HUES6 (cell line): ENCODE data around the gene KCNMB2.

ENCODE experiments used
- H3K27ac ChIP-seq: 2 replicates; pipeline ENCODE4 v1.7.0; 2013; ENCODE audit warnings: low read depth, mild to moderate bottlenecking, low read length, inconsistent platforms
- H3K27me3 ChIP-seq: 2 replicates; pipeline ENCODE4 v1.6.1; 2013; ENCODE audit warnings: low read length; ENCODE audit not compliant: control insufficient read depth, insufficient read depth
- H3K36me3 ChIP-seq: 2 replicates; pipeline ENCODE4 v1.6.1; 2013; ENCODE audit warnings: low read length; ENCODE audit not compliant: control insufficient read depth, insufficient read depth
- H3K4me1 ChIP-seq: 2 replicates; pipeline ENCODE4 v1.6.1; 2013; ENCODE audit warnings: low read length; ENCODE audit not compliant: control insufficient read depth, insufficient read depth
- H3K4me3 ChIP-seq: 2 replicates; pipeline ENCODE4 v1.5.1; 2013; ENCODE audit warnings: low read depth, low read length
- H3K9ac ChIP-seq: one replicate; pipeline ENCODE4 v1.6.1; 2013; ENCODE audit warnings: mild to moderate bottlenecking, low read length
- H3K9me3 ChIP-seq: 2 replicates; pipeline ENCODE4 v1.6.1; 2013; ENCODE audit warnings: low read depth, low read length; ENCODE audit not compliant: control insufficient read depth, insufficient read depth

Gene KCNMB2

GRCh38 chr3:178822722-178823121, 286.5 kb downstream of the KCNMB2 start:
- Histone ChIP-seq H3K36me3 (no peaks in the 10 kb centered on the region), H3K4me3 (no peak overlapping the region), H3K9ac (no peak overlapping the region), H3K9me3 (no peaks in the 10 kb centered on the region), H3K27ac (no peak overlapping the region), H3K4me1 (peaks cover 7% of the 10 kb centered on the region), H3K27me3 (no peaks in the 10 kb centered on the region)

- Histone ChIP-seq H3K27me3 (no peaks in the 10 kb centered on the region), H3K4me1 (peaks cover 11% of the 10 kb centered on the region), H3K9ac (no peak overlapping the region), H3K9me3 (no peaks in the 10 kb centered on the region), H3K27ac (no peak overlapping the region), H3K36me3 (no peaks in the 10 kb centered on the region), H3K4me3 (no peak overlapping the region)
These were observed 286.9 kb downstream of the KCNMB2 start for GRCh38 chr3:178823150-178823549.

- Histone ChIP-seq H3K9ac (no peak overlapping the region), H3K36me3 (no peaks in the 10 kb centered on the region), H3K27ac (no peak overlapping the region), H3K9me3 (no peaks in the 10 kb centered on the region), H3K4me3 (no peak overlapping the region), H3K4me1 (peaks cover 17% of the 10 kb centered on the region), H3K27me3 (no peaks in the 10 kb centered on the region)
These were observed 287.5 kb downstream of the KCNMB2 start for GRCh38 chr3:178823591-178824246.

GRCh38 chr3:178826435-178827123, 290.3 kb downstream of the KCNMB2 start:
- H3K4me3 ChIP-seq = no peak overlapping the region
- H3K27me3 ChIP-seq = no peaks in the 10 kb centered on the region
- H3K27ac ChIP-seq = no peak overlapping the region
- H3K9ac ChIP-seq = no peak overlapping the region
- H3K4me1 ChIP-seq = peaks cover 18% of the 10 kb centered on the region
- H3K9me3 ChIP-seq = no peaks in the 10 kb centered on the region
- H3K36me3 ChIP-seq = no peaks in the 10 kb centered on the region

GRCh38 chr3:178827285-178827856, 291.1 kb downstream of the KCNMB2 start:
- Histone ChIP-seq H3K27ac (no peak overlapping the region), H3K4me3 (no peak overlapping the region)

GRCh38 chr3:178833695-178834094, 297.5 kb downstream of the KCNMB2 start:
- H3K27me3 ChIP-seq = no peaks in the 10 kb centered on the region
- H3K4me3 ChIP-seq = no peak overlapping the region
- peaks cover 1% of the 10 kb centered on the region; the same call in 1 of the 2 replicates for H3K4me1 ChIP-seq
- no peak overlapping the region for H3K9ac ChIP-seq
- H3K9me3 ChIP-seq = no peaks in the 10 kb centered on the region
- H3K27ac ChIP-seq = no peak overlapping the region
- H3K36me3 ChIP-seq = no peaks in the 10 kb centered on the region

More at GRCh38 chr3:178827285-178827856, 291.1 kb downstream of the KCNMB2 start:
- no peaks in the 10 kb centered on the region for H3K27me3 ChIP-seq
- H3K9me3 ChIP-seq = no peaks in the 10 kb centered on the region
- no peaks in the 10 kb centered on the region for H3K36me3 ChIP-seq
- H3K4me1 ChIP-seq = peaks cover 18% of the 10 kb centered on the region
- no peak overlapping the region for H3K9ac ChIP-seq

GRCh38 chr3:178835033-178835432, 298.8 kb downstream of the KCNMB2 start:
- Histone ChIP-seq H3K9ac (no peak overlapping the region), H3K36me3 (no peaks in the 10 kb centered on the region), H3K27ac (no peak overlapping the region), H3K9me3 (peaks cover 4% of the 10 kb centered on the region), H3K27me3 (no peaks in the 10 kb centered on the region), H3K4me1 (no peaks in the 10 kb centered on the region), H3K4me3 (no peak overlapping the region)

- H3K36me3 ChIP-seq = 0 out of 2 replicates have a peak, but pooled peaks cover 3% of the 10 kb centered on the region
- no peak overlapping the region for H3K9ac ChIP-seq
- H3K27me3 ChIP-seq = no peaks in the 10 kb centered on the region
- H3K4me1 ChIP-seq = no peaks in the 10 kb centered on the region
- no peak overlapping the region for H3K27ac ChIP-seq
- no peak overlapping the region for H3K4me3 ChIP-seq
- peaks cover 16% of the 10 kb centered on the region for H3K9me3 ChIP-seq
These were observed 301.3 kb downstream of the KCNMB2 start for GRCh38 chr3:178837512-178837911.

GRCh38 chr3:178840586-178840985, 304.4 kb downstream of the KCNMB2 start:
- Histone ChIP-seq H3K4me3 (no peak overlapping the region), H3K27ac (no peak overlapping the region), H3K9ac (no peak overlapping the region), H3K4me1 (no peaks in the 10 kb centered on the region), H3K36me3 (0 out of 2 replicates have a peak, but pooled peaks cover 3% of the 10 kb centered on the region), H3K27me3 (no peaks in the 10 kb centered on the region), H3K9me3 (peaks cover 16% of the 10 kb centered on the region)

GRCh38 chr3:178841011-178841410, 304.8 kb downstream of the KCNMB2 start:
- H3K4me1 ChIP-seq = no peaks in the 10 kb centered on the region
- peaks cover 16% of the 10 kb centered on the region for H3K9me3 ChIP-seq
- no peak overlapping the region for H3K9ac ChIP-seq
- H3K27ac ChIP-seq = no peak overlapping the region
- no peaks in the 10 kb centered on the region for H3K27me3 ChIP-seq
- no peak overlapping the region for H3K4me3 ChIP-seq
- 0 out of 2 replicates have a peak, but pooled peaks cover 3% of the 10 kb centered on the region for H3K36me3 ChIP-seq

- Histone ChIP-seq H3K4me1 (no peaks in the 10 kb centered on the region), H3K27ac (no peak overlapping the region), H3K27me3 (no peaks in the 10 kb centered on the region), H3K9me3 (peaks cover 13% of the 10 kb centered on the region), H3K9ac (no peak overlapping the region), H3K36me3 (0 out of 2 replicates have a peak, but pooled peaks cover 3% of the 10 kb centered on the region), H3K4me3 (no peak overlapping the region)
These were observed 308.7 kb downstream of the KCNMB2 start for GRCh38 chr3:178844916-178845315.
